ENCODE data around the gene UBE3B.

- TF ChIP-seq CTCF (IDR thresholded peaks at IDR 0.05), result no peak
- TF ChIP-seq POLR2A (IDR thresholded peaks at IDR 0.05), result no peak
- TF ChIP-seq POLR2AphosphoS5 (IDR thresholded peaks at IDR 0.05), result no peak
Measured at GRCh38 chr12:109433618-109434017, 43.8 kb upstream of the UBE3B start.

Measured in prostate gland (tissue), 2 donors.